Smooth muscle cell (in vitro differentiated cells): Measurements from ENCODE around the gene ACOT6. TPM values are rescaled to one million over a fixed set of nuclear protein-coding genes. Genes with fewer than 3 reads are reported as not detected.

Experiments used
- DNase-seq: peaks from one replicate; lab custom pipeline; 2025; ENCODE audit not compliant: unreplicated experiment; lab: John Stamatoyannopoulos, UW
- H2AFZ ChIP-seq: fragments of 200-600 bp; sonication (generic); 2 replicates; pipeline ENCODE4 v1.6.0; 2016; ENCODE audit warnings: antibody characterized with exemption, low read depth, mild to moderate bottlenecking
- H3F3A ChIP-seq: fragments of 200-600 bp; sonication (generic); 2 replicates; pipeline ENCODE4 v1.6.0; 2017; ENCODE audit warnings: antibody characterized with exemption, low read depth
- H3K27ac ChIP-seq: fragments of 200-600 bp; sonication (generic); 2 replicates; pipeline ENCODE4 v1.5.1; 2016; ENCODE audit warnings: low read depth, mild to moderate bottlenecking
- H3K27me3 ChIP-seq: fragments of 200-600 bp; sonication (generic); 2 replicates; pipeline ENCODE4 v1.6.1; 2016; ENCODE audit warnings: low read depth, mild to moderate bottlenecking
- H3K36me3 ChIP-seq: fragments of 200-600 bp; sonication (generic); 2 replicates; pipeline ENCODE4 v1.5.1; 2016; ENCODE audit warnings: low read depth
- H3K4me1 ChIP-seq: fragments of 200-600 bp; sonication (generic); 2 replicates; pipeline ENCODE4 v1.5.1; 2016; ENCODE audit warnings: low read depth
- H3K4me2 ChIP-seq: fragments of 200-600 bp; sonication (generic); 2 replicates; pipeline ENCODE4 v1.6.0; 2016; ENCODE audit warnings: mild to moderate bottlenecking
- H3K4me3 ChIP-seq: fragments of 200-600 bp; sonication (generic); 2 replicates; pipeline ENCODE4 v1.5.1; 2016; ENCODE audit warnings: mild to moderate bottlenecking
- H3K79me2 ChIP-seq: fragments of 200-600 bp; sonication (generic); 2 replicates; pipeline ENCODE4 v1.6.0; 2016; ENCODE audit warnings: low read depth, mild to moderate bottlenecking
- H3K9ac ChIP-seq: fragments of 200-600 bp; sonication (generic); 2 replicates; pipeline ENCODE4 v1.6.0; 2016; ENCODE audit warnings: low read depth
- H3K9me3 ChIP-seq: fragments of 200-600 bp; sonication (generic); replicated peaks from 2 replicates; pipeline ENCODE4 v1.5.1; 2016; ENCODE audit warnings: low read depth
- H4K20me1 ChIP-seq: fragments of 200-600 bp; sonication (generic); 2 replicates; pipeline ENCODE4 v1.6.0; 2016; ENCODE audit warnings: low read depth
- WGBS: methylation state at CpG from one replicate; pipeline ENCODE4 v1.1.7; 2016; ENCODE audit warnings: low lambda C conversion rate; 5-methylcytosine and 5-hydroxymethylcytosine counted together
- polyA plus RNA-seq: library from polyadenylated mRNA; unstranded; fragments of >200 nt; fragmentation: Nextera tagmentation; extraction: Ambion mirVana; gene quantifications from 2 replicates; pipeline ENCODE4 v1.2.1, GENCODE V29; 2016
- total RNA-seq: library from RNA; depleted of rRNA; stranded (reverse); fragments of >200 nt; gene quantifications from 2 replicates; pipeline ENCODE4 v1.2.3, GENCODE V29; 2014
- TF ChIP-seq, protein P1 (sequence below): fragments of 200-600 bp; sonication (generic); IDR thresholded peaks from 2 replicates; pipeline ENCODE4 v1.5.1; 2017; ENCODE audit warnings: borderline replicate concordance, mild to moderate bottlenecking, antibody characterized with exemption; ENCODE audit not compliant: insufficient read depth, poor library complexity, severe bottlenecking

Gene ACOT6
- total and polyA plus RNA-seq, 2 experiments from 2014 or later: not detected

DNA sequence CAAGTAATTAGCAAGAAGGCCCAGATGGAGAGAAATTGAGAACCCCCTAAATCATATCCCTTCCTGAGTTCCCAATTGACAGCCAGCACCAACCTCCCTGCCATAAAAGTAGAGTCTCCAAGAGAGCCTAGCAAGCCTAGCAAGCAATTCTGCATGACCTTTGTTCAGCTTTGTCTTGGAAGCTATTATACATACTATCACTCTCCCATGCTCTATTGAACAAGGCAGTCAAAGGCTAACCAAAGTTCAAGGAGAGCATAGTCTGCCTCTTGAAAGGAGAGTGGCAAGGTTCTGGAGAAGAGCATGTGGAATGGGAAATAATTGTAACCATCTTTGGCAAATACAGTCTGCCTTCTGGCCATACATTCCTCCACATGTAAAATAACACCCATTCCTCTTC is 12.8 kb upstream of the ACOT6 start:
- no peaks in the 10 kb centered on the region for H3K79me2 ChIP-seq
- no peaks in the 10 kb centered on the region for H3F3A ChIP-seq
- H4K20me1 ChIP-seq: no peaks in the 10 kb centered on the region
- no peak for DNase-seq
- H3K9me3 ChIP-seq: no peaks in the 10 kb centered on the region
- TF ChIP-seq, protein P1, sequence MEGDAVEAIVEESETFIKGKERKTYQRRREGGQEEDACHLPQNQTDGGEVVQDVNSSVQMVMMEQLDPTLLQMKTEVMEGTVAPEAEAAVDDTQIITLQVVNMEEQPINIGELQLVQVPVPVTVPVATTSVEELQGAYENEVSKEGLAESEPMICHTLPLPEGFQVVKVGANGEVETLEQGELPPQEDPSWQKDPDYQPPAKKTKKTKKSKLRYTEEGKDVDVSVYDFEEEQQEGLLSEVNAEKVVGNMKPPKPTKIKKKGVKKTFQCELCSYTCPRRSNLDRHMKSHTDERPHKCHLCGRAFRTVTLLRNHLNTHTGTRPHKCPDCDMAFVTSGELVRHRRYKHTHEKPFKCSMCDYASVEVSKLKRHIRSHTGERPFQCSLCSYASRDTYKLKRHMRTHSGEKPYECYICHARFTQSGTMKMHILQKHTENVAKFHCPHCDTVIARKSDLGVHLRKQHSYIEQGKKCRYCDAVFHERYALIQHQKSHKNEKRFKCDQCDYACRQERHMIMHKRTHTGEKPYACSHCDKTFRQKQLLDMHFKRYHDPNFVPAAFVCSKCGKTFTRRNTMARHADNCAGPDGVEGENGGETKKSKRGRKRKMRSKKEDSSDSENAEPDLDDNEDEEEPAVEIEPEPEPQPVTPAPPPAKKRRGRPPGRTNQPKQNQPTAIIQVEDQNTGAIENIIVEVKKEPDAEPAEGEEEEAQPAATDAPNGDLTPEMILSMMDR: no peak
- H2AFZ ChIP-seq: no peak overlapping the region
- H3K4me3 ChIP-seq: no peak overlapping the region
- H3K27ac ChIP-seq: no peak overlapping the region
- peaks cover 12% of the 10 kb centered on the region for H3K27me3 ChIP-seq
- H3K4me1 ChIP-seq: no peaks in the 10 kb centered on the region
- no peak overlapping the region for H3K4me2 ChIP-seq
- no peak overlapping the region for H3K9ac ChIP-seq
- no peaks in the 10 kb centered on the region for H3K36me3 ChIP-seq

DNA sequence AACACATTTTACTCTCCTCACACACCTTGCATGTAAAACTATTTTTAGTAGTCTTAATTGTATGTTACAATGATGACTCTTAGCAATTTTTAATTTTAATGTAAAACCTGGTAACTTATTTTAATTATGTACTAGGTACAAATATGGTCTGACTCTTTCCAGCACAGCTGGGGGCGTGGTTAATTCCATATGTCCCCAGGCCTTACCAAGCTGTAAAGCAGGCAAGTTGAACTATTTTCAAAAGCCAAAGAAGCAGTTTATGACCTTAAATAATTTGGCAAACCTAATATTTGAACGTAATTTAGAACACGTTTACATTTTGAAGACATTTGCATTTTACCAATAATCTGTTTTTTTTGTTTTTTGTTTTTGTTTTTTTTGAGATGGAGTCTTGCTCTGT is 9.3 kb upstream of the ACOT6 start:
- no peaks in the 10 kb centered on the region for H3K9me3 ChIP-seq
- no peak overlapping the region for H3K9ac ChIP-seq
- no peaks in the 10 kb centered on the region for H3K4me1 ChIP-seq
- no peak overlapping the region for H3K27ac ChIP-seq
- no peaks in the 10 kb centered on the region for H3F3A ChIP-seq
- TF ChIP-seq, protein P1: no peak
- H2AFZ ChIP-seq: no peak overlapping the region
- no peaks in the 10 kb centered on the region for H3K79me2 ChIP-seq
- no peak overlapping the region for H3K4me3 ChIP-seq
- peaks cover 12% of the 10 kb centered on the region for H3K27me3 ChIP-seq
- WGBS: 82% methylated on average over 3 of the region's 3 CpGs
- no peaks in the 10 kb centered on the region for H3K36me3 ChIP-seq
- H3K4me2 ChIP-seq: no peak overlapping the region
- H4K20me1 ChIP-seq: no peaks in the 10 kb centered on the region
- DNase-seq: no peak

- no peak for DNase-seq
- H3K36me3 ChIP-seq: no peaks in the 10 kb centered on the region
- no peaks in the 10 kb centered on the region for H3K27me3 ChIP-seq
- no peaks in the 10 kb centered on the region for H3K4me1 ChIP-seq
- H2AFZ ChIP-seq: no peak overlapping the region
- H3K4me3 ChIP-seq: no peak overlapping the region
- H3F3A ChIP-seq: no peaks in the 10 kb centered on the region
- H4K20me1 ChIP-seq: no peaks in the 10 kb centered on the region
- H3K9me3 ChIP-seq: no peaks in the 10 kb centered on the region
- H3K4me2 ChIP-seq: no peak overlapping the region
- 98% methylated on average over 3 of the region's 3 CpGs for WGBS
- H3K9ac ChIP-seq: no peak overlapping the region
- H3K79me2 ChIP-seq: no peaks in the 10 kb centered on the region
- H3K27ac ChIP-seq: no peak overlapping the region
- TF ChIP-seq, protein P1: no peak
Observed at GRCh38 chr14:73606271-73606670, 6.0 kb upstream of the ACOT6 start.

- WGBS: 95% methylated on average over 1 of the region's 1 CpG
- H3K36me3 ChIP-seq: no peaks in the 10 kb centered on the region
- H3K4me1 ChIP-seq: no peaks in the 10 kb centered on the region
- no peaks in the 10 kb centered on the region for H4K20me1 ChIP-seq
- H3K4me2 ChIP-seq: no peak overlapping the region
- H3K27ac ChIP-seq: no peak overlapping the region
- H3K9ac ChIP-seq: no peak overlapping the region
- no peaks in the 10 kb centered on the region for H3K9me3 ChIP-seq
- no peak overlapping the region for H3K4me3 ChIP-seq
- TF ChIP-seq, protein P1: no peak
- H3K27me3 ChIP-seq: no peaks in the 10 kb centered on the region
- DNase-seq: no peak
- no peaks in the 10 kb centered on the region for H3F3A ChIP-seq
- no peak overlapping the region for H2AFZ ChIP-seq
- H3K79me2 ChIP-seq: no peaks in the 10 kb centered on the region
Observed at GRCh38 chr14:73607241-73607640, 5.1 kb upstream of the ACOT6 start.
